Stimulated activated CD4-positive, alpha-beta T cell treated with anti-CD3 and anti-CD28 coated beads, Interleukin-12 subunit alpha, Interleukin-12 subunit beta, amount 100 ng/mL, for 4 hours (primary cell): Measurements from ENCODE around the gene TWIST1.

Experiments used
- DNase-seq: peaks from one replicate; pipeline ENCODE4 v3.0.0-alpha.2; 2020

The TWIST1 gene

GRCh38 chr7:19094138-19094537 lies 23.3 kb downstream of the TWIST1 start:
- DNase-seq: no peak

GRCh38 chr7:19091550-19092200 lies 25.8 kb downstream of the TWIST1 start:
- no peak for DNase-seq

GRCh38 chr7:19090526-19090925 lies 26.9 kb downstream of the TWIST1 start:
- no peak for DNase-seq

- no peak for DNase-seq
These were observed 27.6 kb downstream of the TWIST1 start for GRCh38 chr7:19089797-19090196.

GRCh38 chr7:19089378-19089777 lies 28.1 kb downstream of the TWIST1 start:
- DNase-seq: no peak

GRCh38 chr7:19080093-19080492 lies 37.3 kb downstream of the TWIST1 start:
- DNase-seq: no peak

- no peak for DNase-seq
These were observed 38.4 kb downstream of the TWIST1 start for GRCh38 chr7:19079066-19079465.

- DNase-seq: no peak
These were observed 47.6 kb downstream of the TWIST1 start for GRCh38 chr7:19069842-19070241.

GRCh38 chr7:19066170-19066569 lies 51.3 kb downstream of the TWIST1 start:
- DNase-seq: no peak
